Amniotic epithelial cell (primary cell): Measurements from ENCODE around the gene TLE6.
A peak's percentile ranks its signal among the peaks of the same experiment; 100 is the strongest.
"Not testable (repeated sequence)": the region's sequence is repeated elsewhere in the genome, so short reads cannot be mapped to it uniquely, and the experiment has no call there.

Experiments
- DNase-seq: peaks from one replicate; pipeline ENCODE4 v3.0.0-alpha.2; 2010; ENCODE audit warnings: low read depth

TLE6 gene

DNA sequence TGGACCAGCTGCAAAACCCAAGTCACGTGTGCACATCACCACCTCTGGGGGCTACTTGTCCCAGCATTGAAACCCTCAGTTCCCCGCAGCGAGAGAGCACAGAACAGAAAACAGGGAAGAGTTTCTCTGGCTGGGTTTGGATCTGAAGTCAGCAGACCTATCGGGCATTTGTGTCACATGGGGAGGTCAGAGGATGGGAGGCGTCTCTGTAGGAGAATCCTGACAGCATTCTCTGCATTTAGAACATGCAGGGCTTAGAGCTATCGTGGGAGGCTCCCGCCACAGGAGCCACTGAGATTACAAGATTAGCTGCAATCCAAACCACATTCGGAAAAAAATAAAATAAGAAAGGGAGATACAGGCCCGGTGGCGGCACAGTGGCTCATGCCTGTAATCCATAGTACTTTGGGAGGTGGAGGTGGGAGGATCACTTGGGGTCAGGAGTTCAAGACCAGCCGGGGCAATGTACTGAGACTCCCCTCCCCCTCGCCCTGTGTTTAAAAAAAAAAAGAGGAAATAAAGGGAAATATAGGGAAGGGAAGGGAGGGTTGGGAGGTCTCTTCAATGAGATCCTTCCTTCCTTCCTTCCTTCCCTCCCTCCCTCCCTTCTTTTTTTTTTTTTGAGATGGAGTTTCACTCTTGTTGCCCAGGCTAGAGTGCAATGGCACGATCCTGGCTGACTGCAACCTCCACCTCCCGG lies 2.9 kb upstream of the TLE6 start:
- peak; percentile 98 for DNase-seq

DNA sequence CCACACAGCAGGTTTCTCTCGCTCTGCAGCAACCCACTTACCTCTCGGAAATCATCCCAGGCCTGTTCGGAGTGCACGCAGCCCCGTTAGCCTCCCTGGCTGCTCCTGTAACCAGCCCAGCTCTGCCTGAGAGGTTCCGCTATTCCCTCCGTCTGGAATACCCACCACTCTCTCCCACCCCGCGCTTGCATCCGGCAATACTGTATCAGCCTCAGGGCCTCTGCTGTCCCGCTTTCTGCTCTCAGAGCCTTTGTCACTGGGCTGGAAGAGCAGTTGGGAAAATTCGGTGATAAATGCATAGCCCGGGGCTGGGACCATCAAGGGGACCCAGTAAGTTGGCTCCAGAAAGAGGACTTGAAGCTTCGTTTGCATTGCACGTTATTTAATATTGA lies 759 bp upstream of the TLE6 start:
- no peak for DNase-seq

DNA sequence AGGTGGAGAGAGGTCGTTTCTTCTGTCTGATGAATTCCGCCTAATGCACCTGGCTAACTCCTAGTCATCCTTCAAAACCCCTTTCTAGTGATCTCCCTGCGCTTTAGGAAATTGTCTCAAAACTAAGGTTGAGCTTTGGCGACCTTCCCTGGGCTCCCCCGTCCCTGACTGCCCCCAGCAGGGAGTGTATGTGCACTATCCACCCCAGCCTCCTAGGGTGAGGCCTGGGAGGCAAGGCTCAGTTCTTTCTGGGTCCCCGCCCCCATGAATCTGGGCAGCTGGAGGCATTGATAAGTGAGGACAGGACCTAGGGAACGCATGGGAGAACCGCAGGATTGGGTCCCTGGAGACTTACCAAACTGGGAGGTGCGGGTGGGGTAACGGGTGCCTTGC lies 378 bp downstream of the TLE6 start:
- DNase-seq, result no peak

DNA sequence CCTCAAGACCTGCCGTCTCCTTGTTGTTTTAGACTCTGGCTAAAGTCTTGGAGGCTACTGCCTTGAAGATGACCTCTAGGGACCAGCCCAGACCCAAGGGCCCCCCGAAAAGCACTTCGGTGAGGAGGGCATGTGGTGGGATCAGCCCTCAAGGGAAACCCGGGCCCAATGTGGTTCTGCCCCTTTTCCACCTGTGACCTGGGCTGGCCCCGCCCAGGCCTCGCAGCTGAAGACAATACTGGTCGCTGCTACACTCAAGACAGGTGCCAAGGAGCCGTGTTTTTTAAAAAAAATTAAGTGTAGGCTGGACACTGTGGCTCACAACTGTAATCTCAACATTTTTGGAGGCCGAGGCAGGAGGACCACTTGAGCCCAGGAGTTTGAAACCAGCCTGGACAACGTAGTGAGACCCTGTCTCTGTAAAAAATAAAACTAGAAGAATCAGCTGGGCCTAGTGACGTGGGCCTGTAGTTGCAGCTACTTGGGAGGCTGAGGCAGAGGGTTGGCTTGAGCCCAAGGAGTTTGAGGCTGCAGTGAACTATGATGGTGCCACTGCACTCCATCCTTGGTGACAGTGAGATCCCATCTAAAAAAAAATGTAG lies 903 bp downstream of the TLE6 start:
- no peak for DNase-seq

DNA sequence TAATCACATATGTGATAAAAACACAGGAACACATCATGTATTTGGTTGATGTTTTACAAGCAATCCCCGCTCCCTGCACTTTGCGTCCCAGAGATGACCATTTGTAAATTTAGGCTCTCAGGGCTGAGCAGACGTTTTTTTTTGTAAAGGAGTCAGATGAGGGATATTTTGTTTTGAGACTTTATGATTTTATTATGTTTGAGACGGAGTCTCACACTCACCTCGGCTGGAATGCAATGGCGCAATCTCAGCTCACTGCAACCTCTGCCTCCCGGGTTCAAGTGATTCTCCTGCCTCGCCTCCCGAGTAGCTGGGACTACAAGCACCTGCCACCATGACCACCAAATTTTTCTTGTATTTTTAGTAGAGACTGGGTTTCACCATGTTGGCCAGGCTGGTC lies 1.4 kb downstream of the TLE6 start:
- DNase-seq, result peak; percentile 38

DNA sequence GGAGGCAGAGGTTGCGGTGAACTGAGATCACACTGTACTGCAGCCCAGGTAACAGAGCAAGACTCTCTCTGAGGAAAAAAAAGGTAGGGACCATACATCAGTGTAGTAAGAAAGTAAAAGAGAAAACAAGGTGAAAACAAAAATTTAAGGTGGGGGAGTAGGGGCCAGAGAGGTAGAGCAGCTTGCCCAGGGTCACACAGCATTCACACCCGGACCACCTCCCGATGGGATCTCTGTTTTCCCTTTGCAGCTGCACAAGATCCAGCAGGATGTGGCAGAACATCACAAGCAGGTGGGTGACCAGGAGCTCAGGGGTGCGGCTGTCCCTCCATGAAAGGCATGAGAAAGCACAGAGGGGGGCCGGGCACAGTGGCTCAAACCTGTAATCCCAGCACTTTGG lies 4.5 kb downstream of the TLE6 start:
- DNase-seq, result no peak

DNA sequence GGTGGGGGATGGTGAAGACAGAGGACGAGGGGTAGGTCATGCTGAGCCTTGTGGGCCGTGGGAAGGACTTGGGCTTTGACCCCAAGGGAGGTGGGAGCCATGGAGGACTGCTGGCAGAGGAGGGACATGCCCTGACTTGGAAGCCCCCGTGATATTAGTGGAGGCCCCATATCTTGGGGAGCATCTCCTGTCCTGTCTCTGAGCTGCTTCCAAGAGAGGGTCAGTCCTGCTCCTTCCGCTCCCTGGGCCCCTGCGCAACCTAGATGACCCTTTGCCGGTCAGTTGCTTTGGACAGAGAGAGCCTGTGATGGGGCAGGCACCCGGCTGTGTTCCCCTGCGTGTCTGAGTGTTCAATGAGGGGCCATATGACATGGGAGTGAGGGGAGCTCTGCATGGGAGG lies 5.2 kb downstream of the TLE6 start:
- DNase-seq, result no peak

DNA sequence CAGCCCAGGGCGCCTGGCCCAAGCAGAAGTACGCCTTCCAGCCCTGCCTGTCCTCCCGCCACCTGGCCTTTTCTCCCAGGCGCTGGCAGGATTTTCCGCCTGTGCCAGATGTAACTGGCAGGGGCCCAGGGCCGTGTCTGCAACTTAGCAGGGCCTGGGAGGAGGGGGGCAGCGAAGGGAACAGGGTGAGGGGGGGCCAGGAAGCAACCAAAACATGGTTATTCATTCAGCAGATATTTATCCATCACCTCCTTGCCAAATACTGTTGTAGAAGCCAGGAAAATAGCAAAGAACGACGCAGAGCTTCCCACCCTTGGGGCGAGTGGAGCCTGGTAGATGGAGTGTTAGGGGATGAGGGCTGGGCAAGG lies 5.6 kb downstream of the TLE6 start:
- peak; percentile 75 for DNase-seq

DNA sequence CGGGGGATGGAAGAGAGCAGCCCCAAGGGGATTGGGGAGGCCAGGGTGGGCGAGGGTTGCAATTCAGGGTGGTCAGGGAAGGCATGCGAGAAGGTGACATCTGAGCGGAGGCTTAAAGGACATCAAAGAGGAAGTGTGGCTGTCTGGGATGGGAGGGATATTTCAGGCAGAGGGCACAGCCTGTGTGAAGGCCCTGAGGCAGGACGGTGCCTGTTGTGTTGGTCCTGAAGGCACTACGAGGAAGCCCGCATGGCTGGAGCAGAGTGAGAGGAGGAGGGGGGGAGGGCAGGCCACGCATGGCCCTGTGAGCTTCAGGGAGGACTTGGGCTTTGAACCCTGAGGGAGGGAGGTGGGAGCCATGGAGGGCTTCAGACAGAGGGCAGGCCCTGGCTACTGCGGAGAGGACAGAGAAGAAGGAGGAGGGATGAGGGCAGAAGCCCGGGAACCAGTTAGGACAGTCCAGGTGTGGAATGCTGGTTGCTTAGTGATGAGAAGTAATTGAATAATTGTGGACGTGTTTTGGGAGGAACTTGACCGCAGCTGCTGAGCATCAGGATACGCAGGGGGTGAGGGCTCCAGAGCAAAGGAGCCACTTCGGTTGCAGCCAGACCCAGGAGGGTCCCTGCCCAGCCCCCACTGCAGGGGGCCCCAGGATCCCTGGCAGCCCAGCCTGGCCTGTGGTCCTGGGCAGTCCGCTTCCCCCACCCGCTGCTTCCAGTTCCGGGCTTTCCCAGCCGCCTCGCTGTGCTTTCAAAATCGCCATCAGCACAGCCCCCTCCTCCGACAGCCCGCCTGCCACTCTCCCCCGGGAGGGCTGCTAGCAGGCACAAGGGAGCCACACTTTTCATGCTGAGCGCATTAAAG lies 6.2 kb downstream of the TLE6 start:
- DNase-seq, result peak; percentile 62

DNA sequence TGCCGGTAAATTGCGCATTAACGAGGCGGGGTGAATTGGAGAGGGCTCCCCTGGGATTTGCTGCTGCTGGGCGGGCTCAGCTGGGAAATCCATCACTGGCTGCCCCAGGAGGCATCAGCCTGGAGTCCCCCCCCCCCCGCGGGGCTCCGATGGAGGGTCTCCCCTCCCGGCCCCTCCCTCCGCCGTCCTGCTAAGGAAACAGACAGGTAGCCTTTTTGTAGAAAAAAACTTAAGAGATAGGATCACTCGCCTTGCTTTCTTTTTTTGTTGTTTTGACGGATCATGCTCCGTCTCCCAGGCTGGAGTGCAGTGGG lies 6.8 kb downstream of the TLE6 start:
- DNase-seq, result no peak

DNA sequence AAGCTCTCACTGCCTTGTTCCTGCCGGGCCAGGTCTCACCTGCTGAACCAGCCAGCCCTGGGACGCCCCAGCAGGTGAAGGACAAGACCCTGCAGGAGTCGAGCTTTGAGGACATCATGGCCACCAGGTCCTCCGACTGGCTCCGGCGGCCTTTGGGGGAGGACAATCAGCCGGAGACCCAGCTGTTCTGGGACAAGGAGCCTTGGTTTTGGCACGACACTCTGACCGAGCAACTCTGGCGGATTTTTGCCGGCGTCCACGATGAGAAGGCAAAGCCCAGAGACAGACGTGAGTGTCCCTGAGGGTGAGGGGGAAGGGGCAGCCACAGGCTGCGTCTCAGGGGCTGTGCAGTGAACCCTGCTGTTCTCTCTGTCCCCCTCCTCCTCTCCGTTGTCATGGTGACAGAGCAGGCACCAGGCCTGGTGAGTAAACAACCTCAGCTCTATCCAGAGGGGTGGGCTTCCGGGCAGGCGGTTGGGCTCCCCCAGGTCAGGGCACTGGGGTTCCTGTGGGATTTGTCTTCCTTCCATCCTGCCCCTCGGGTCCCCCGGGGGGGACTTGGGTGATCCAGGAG lies 9.7 kb downstream of the TLE6 start:
- no peak for DNase-seq

DNA sequence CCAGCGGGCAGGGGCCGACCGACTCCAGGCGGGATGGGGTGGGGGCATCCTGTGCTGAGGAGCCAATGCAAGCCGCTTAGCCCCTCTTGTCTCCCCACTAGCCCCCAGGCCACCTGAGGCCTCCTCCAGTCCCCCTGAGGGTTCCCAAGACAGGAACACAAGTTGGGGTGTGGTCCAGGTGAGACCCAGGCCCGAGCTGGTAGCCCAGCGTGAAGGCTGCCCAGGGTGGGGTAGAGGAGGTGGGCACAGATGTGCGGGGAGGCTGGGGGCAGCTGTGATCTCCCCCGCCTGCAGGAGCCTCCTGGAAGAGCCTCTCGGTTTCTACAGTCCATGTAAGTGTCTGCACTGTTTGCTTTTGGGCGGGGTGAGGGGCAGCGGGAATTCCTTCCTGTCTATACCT lies 10.4 kb downstream of the TLE6 start:
- no peak for DNase-seq

DNA sequence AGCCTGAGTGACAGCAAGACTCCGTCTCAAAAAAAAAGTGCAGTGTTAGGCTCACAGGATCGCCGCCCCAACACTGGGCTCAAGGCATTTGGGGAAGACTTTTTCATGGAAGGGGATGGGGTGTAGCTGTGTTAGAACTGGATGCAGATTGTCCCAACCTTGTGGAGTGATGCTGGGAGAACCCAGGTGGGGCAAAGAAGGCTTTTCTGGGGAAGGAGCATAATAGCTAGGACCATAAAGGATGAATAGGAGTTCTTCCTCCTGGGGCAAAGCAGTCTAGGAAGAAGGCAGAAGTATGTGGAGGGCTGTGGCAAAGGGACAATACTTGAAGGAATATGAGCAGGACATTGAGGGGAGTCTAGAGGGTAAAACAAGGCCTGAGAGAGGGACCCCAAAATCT lies 11.2 kb downstream of the TLE6 start:
- no peak for DNase-seq

DNA sequence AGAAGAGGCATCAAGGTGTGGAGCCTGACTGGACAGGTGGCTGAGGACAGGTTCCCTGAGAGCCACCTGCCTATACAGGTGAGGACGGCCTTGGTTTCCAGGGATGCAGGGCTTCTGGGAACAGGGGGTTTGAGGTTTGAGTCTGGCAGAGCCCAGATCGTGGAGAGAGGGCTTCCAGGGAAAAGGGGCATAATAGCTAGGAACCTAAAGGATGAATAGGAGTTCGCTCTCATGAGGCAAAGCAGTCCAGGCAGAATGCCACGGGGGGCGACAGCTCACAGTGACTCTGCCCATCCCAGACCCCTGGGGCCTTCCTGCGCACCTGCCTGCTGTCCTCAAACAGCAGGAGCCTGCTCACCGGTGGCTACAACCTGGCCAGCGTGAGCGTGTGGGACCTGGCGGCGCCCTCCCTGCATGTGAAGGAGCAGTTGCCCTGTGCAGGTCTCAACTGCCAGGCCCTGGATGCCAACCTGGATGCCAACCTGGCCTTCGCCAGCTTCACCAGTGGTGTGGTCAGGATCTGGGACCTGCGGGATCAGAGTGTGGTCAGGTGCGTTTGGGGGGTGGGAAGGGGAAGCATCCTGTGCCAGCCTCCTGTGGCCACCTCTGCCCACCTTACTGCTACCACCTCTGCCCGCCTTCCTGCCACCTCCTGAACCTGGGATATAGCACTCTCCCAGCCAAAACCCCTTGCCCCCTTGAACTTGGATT lies 12.0 kb downstream of the TLE6 start:
- DNase-seq, result no peak

DNA sequence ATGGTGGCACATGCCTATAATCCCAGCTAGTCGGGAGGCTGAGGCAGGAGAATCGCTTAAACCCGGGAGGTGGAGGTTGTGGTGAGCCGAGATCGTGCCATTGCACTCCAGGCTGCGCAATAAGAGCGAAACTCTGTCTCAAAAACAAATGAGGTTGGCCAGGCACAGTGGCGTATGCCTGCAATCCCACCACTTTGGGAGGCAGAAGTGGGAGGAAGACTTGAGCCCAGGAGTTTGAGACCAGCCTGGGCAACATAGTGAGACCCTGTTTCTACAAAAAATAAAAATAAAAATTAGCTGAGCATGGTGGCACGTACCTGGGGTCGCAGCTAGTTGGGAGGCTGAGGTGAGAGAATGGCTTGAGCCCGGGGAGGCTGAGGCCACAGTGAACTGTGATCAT lies 15.0 kb downstream of the TLE6 start:
- not testable (repeated sequence) for DNase-seq

DNA sequence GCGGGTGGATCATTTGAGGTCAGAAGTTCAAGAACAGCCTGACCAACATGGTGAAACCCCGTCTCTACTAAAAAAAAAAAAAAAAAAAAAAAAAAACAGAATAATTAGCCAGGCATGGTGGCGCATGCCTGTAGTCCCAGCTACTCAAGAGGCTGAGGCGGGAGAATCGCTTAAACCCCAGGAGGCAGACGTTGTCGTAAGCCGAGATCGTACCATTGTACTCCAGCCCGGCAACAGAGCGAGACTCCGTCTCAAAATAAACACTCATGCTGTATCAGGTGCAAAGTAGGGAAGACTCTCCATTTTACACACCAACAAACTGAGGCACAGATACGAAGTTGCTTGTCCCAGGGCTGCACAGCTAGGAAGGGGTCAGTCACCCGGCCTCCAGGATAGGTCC lies 15.6 kb downstream of the TLE6 start:
- no peak for DNase-seq

DNA sequence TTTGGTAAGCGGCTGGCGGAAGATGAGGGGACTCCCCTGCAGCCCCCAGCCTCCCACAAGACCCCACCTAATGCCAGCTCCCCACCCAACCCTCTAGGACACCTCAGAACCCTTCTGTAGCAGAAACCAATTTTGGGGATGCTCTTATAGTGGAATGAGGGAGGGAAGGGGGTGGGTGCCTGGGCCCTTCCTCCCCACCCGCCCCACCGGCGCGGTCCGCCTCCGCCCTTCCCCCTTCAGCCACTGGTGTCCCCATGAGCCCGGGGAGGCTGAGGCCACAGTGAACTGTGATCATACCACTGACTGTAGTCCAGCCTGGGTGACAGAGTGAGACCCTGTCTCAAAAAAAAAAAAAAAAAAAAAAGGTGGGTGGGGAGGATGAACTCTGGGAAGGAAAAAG lies 16.2 kb downstream of the TLE6 start:
- no peak for DNase-seq

DNA sequence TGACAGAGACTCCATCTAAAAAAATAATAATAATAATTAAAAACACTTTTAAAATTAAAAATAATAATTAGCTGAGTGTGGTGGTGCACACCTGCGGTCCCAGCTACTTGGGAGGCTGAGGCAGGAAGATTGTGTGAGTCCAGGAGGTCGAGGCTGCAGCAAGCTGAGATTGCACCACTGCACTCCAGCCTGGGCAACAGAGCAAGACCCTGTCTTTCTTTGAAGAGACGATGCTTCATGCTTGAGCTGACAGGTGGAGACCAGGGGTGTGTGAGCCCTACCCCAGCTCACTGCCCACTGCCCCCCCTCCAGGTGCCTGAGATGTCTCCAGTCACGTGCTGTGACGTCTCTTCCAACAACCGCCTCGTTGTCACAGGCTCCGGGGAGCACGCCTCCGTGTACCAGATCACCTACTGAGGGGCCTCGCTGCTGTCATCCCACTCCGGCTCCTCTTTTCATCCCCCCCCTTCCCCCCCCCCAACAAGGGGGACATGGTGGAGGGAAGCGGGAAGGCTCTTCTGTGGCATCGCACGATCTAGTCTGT lies 17.3 kb downstream of the TLE6 start:
- no peak for DNase-seq

DNA sequence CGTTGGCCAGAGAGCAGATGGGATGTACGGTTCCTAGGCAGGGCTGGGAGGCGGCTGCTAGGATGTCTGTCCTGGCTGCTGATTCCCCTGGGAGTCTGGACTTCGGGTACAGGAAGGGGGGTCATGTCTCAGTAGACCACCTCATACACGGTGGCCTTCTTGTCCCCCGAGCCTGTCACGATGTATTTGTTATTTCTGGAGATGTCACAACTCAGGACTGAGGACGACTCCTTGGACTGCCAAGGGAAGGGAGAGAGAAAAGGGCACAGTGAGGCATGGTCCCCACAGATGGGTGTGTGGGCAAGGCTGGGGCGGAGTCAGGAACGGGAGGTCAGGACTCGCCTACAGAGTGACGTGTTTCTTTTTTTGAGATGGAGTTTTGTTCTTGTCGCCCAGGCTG lies 20.4 kb downstream of the TLE6 start:
- DNase-seq, result no peak

DNA sequence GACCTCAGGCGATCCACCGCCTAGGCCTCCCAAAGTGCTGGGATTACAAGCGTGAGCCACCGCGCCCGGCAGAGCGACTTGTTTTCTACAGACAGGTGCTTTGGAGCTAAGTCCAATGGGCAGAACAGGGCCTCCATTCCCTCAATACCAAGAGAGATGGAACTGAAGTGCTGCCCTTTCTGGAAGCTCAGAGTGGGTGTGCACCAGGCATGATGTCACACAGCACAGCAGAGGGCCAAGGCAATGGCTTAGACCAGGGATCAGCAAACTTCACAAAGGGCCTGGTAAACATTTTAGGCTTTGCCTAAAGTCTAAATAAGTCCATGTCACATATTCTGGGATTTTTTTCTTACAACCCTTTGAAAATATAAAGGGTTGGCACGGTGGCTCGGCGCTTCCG lies 21.3 kb downstream of the TLE6 start:
- DNase-seq, result no peak

DNA sequence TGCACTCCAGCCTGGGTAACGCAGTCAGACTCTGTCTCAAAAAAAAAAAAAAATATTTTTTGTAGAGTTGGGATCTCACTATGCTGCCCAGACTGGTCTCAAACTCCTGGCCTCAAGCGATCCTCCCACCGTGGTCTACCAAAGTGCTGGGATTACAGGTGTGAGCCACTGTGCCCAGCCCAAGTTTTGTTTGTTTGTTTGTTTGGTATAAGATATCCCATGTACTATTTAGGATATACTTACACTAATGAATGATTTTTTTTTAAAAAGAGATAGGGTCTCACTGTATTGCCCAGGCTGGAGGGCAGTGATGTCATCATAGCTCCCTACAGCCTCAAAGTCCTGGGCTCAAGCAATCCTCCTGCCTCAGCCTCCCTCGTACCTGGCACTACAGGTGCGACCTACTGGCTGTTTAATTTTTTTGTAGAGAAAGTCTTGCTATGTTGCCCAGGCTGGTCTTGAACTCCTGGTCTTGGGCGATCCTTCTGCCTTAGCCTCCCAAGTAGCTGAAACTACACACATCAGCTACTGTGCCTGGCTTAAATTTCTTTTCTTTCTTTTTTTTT lies 24.0 kb downstream of the TLE6 start:
- DNase-seq, result no peak

DNA sequence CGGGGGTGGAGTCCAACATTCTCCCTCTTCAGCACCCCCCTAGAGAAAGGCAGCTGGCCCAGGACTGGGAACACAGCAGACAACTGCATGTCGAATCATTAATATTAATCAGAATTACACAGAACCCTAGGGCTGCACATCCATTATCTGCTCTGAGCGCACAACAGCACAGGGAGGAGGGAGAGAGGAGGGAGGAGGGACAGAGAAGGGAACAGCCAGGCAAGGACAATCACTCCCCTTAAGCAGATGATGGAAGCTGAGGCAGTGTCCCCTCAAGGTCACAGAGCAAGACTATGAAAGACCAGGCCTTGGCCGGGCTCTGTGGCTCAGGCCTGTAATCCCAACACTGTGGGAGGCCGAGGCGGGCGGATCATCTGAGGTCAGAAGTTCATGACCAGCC lies 25.7 kb downstream of the TLE6 start:
- DNase-seq, result no peak
